Neural cell (in vitro differentiated cells): ENCODE measurements around the gene ZNF582. TPM values are rescaled to one million over a fixed set of nuclear protein-coding genes. Genes with fewer than 3 reads are reported as not detected.

ENCODE experiments used
- H2AFZ ChIP-seq: fragments of 200-600, 300-800 bp; sonication (generic), shearing (Covaris generic); 2 replicates; pipeline ENCODE4 v1.6.0; 2014; ENCODE audit warnings: low read depth, mild to moderate bottlenecking, antibody characterized with exemption, low read length, moderate library complexity
- H3F3A ChIP-seq: fragments of 200-600 bp; shearing (Covaris generic); 2 replicates; pipeline ENCODE4 v1.6.1; 2016; ENCODE audit warnings: mild to moderate bottlenecking, moderate library complexity, mixed read lengths, antibody characterized with exemption, low read length; ENCODE audit not compliant: insufficient read depth, poor library complexity, severe bottlenecking
- H3K27ac ChIP-seq: fragments of 200-600, 300-800 bp; sonication (generic), shearing (Covaris generic); 2 replicates; pipeline ENCODE4 v1.5.1; 2014; ENCODE audit warnings: mild to moderate bottlenecking, low read length, moderate library complexity
- H3K27me3 ChIP-seq: fragments of 300-800, 200-600 bp; sonication (generic), shearing (Covaris generic); 2 replicates; pipeline ENCODE4 v1.6.0; 2014; ENCODE audit warnings: mild to moderate bottlenecking, low read depth, low read length, moderate library complexity; ENCODE audit not compliant: insufficient read depth
- H3K36me3 ChIP-seq: fragments of 300-800, 200-600 bp; sonication (generic), shearing (Covaris generic); 2 replicates; pipeline ENCODE4 v1.5.1; 2014; ENCODE audit warnings: mild to moderate bottlenecking, antibody characterized with exemption, low read length, moderate library complexity; ENCODE audit not compliant: insufficient read depth
- H3K4me2 ChIP-seq: fragments of 300-800, 200-600 bp; sonication (generic), shearing (Covaris generic); 2 replicates; pipeline ENCODE4 v1.6.0; 2014; ENCODE audit warnings: mild to moderate bottlenecking, low read length
- H3K4me3 ChIP-seq: fragments of 300-800, 200-600 bp; sonication (generic), shearing (Covaris generic); 2 replicates; pipeline ENCODE4 v1.5.1; 2014; ENCODE audit warnings: mild to moderate bottlenecking, low read length, moderate library complexity
- H3K79me2 ChIP-seq: fragments of 200-600 bp; shearing (Covaris generic); replicated peaks from 2 replicates; pipeline ENCODE4 v1.6.0; 2014; ENCODE audit warnings: mild to moderate bottlenecking, low read length, moderate library complexity; ENCODE audit not compliant: insufficient read depth
- H3K9ac ChIP-seq: fragments of 300-800, 200-600 bp; sonication (generic), shearing (Covaris generic); 2 replicates; pipeline ENCODE4 v1.6.1; 2016; ENCODE audit warnings: mild to moderate bottlenecking, low read length, mixed read lengths
- H3K9me2 ChIP-seq: fragments of 200-600 bp; shearing (Covaris generic); 2 replicates; pipeline ENCODE4 v1.6.1; 2016; ENCODE audit warnings: mild to moderate bottlenecking, low read length, mixed read lengths; ENCODE audit not compliant: insufficient read depth
- H3K9me3 ChIP-seq: fragments of 200-600, 300-800 bp; sonication (generic), shearing (Covaris generic); 2 replicates; pipeline ENCODE4 v1.6.1; 2016; ENCODE audit warnings: mild to moderate bottlenecking, mixed run types, low read length, moderate library complexity, mixed read lengths
- H4K20me1 ChIP-seq: fragments of 200-600 bp; shearing (Covaris generic); 2 replicates; pipeline ENCODE4 v1.6.1; 2016; ENCODE audit warnings: mild to moderate bottlenecking, mixed run types; ENCODE audit not compliant: insufficient read depth
- CTCF ChIP-seq: fragments of 450-650 bp; IDR thresholded peaks from 2 replicates; pipeline ENCODE4 v1.5.1; 2014; ENCODE audit warnings: antibody characterized with exemption, mild to moderate bottlenecking, moderate library complexity; ENCODE audit not compliant: poor library complexity, severe bottlenecking
- EP300 ChIP-seq: fragments of 450-650 bp; conservative IDR thresholded peaks from 2 replicates; pipeline ENCODE4 v1.6.1; 2014; ENCODE audit warnings: antibody characterized with exemption, mild to moderate bottlenecking, moderate library complexity; ENCODE audit not compliant: poor library complexity, severe bottlenecking
- EZH2 ChIP-seq: fragments of 200-600, 300-800 bp; shearing (Covaris generic), sonication (generic); IDR thresholded peaks from 2 replicates; pipeline ENCODE4 v1.6.1; 2014; ENCODE audit warnings: antibody characterized with exemption, low read length, borderline replicate concordance, mild to moderate bottlenecking; ENCODE audit not compliant: insufficient read depth, poor library complexity, severe bottlenecking
- MXI1 ChIP-seq: fragments of 450-650 bp; conservative IDR thresholded peaks from 2 replicates; pipeline ENCODE4 v1.6.1; 2014; ENCODE audit warnings: antibody characterized with exemption, mild to moderate bottlenecking; ENCODE audit not compliant: poor library complexity, severe bottlenecking
- POLR2AphosphoS5 ChIP-seq: IDR thresholded peaks from 2 replicates; pipeline ENCODE4 v1.6.1; 2012
- RAD21 ChIP-seq: fragments of 450-650 bp; conservative IDR thresholded peaks from 2 replicates; pipeline ENCODE4 v1.6.1; 2014; ENCODE audit warnings: antibody characterized with exemption, mild to moderate bottlenecking, moderate library complexity
- REST ChIP-seq: IDR thresholded peaks from 2 replicates; pipeline ENCODE4 v1.6.1; 2012; ENCODE audit warnings: borderline replicate concordance
- TAF1 ChIP-seq: IDR thresholded peaks from 2 replicates; pipeline ENCODE4 v1.6.1; 2012; ENCODE audit warnings: low read depth
- polyA plus RNA-seq: library from polyadenylated mRNA; depleted of rRNA; stranded (reverse); fragments of >200 nt; gene quantifications from 2 replicates; pipeline ENCODE4 v1.2.3, GENCODE V29; 2014

Gene ZNF582
- polyA plus RNA-seq, 1 donor from 2014 or later = 14.6 TPM

DNA sequence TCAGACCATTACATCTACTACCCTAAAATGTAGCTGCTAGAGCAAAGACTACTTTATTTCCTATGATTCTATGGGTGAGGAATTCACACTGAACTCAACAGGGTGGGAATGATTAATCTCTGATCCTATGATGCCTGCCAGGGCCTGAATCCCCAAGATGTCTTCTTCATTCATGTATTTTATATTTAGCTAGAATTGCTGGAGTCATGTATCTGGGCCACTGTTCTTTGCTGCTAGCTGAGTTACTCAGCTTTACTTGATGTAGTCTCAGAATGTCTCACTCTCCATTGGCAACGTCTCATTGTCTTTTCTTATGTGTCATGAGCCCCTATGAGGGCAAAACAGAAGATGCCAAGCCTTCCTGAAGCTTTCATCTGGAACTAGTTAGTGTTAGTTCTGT, 21.1 kb downstream of the ZNF582 start:
- H3F3A ChIP-seq = peaks cover 4% of the 10 kb centered on the region
- H3K9me3 ChIP-seq = peaks cover 8% of the 10 kb centered on the region
- H4K20me1 ChIP-seq = no peaks in the 10 kb centered on the region
- no peak for TF ChIP-seq POLR2AphosphoS5
- H3K36me3 ChIP-seq = peaks cover 51% of the 10 kb centered on the region
- no peak overlapping the region for H3K4me3 ChIP-seq
- H3K27me3 ChIP-seq = no peaks in the 10 kb centered on the region
- H3K9me2 ChIP-seq = no peaks in the 10 kb centered on the region
- peaks cover 29% of the 10 kb centered on the region for H3K79me2 ChIP-seq
- H2AFZ ChIP-seq = no peak overlapping the region
- no peak overlapping the region for H3K27ac ChIP-seq
- H3K4me2 ChIP-seq = no peak overlapping the region
- H3K9ac ChIP-seq = no peak overlapping the region

DNA sequence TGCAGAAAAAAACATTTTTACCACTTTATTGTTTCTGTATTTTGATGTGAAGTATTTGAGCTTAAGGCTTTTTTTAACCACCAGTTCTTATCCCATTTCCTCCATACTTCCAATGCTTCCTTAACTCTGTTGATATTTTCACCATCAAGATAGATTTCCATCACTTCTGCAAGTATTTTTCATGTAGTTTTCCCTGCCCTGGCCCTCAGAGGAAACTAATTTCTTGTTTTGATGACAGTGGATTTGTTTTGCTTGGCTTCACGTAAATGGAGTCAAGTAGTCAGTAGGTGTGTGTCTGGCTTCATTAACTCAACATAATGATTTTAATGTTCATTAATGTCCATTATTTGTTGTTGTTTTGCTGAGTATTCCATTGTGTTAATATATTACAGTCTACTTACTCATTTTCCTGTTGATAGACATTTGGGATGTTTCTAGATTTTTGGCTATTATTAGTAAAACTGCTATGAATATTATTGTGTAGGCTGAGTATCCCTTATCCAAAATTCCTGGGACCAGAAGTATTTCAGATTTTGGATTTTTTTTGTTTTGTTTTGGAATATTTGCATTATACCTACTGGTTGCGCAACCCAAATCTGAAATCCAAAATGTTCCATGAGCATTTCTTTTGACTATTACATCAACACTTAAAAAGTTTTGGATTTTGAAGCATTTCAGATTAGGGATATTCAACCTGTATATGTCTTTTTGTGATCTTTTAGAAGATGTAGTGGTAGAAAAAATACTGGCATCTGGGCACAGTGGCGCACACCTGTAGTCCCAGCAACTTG, 23.3 kb downstream of the ZNF582 start:
- peaks cover 29% of the 10 kb centered on the region for H3K79me2 ChIP-seq
- no peaks in the 10 kb centered on the region for H4K20me1 ChIP-seq
- no peak overlapping the region for H3K27ac ChIP-seq
- no peaks in the 10 kb centered on the region for H3K27me3 ChIP-seq
- no peak overlapping the region for H2AFZ ChIP-seq
- H3K9me2 ChIP-seq = no peaks in the 10 kb centered on the region
- H3F3A ChIP-seq = peaks cover 4% of the 10 kb centered on the region
- peaks cover 29% of the 10 kb centered on the region for H3K36me3 ChIP-seq
- TF ChIP-seq CTCF (no peak), REST (no peak), EP300 (no peak), MXI1 (no peak), EZH2 (no peak), TAF1 (no peak), RAD21 (no peak)
- no peak overlapping the region for H3K4me2 ChIP-seq
- H3K4me3 ChIP-seq = peak overlapping the region; percentile 92
- H3K9me3 ChIP-seq = no peaks in the 10 kb centered on the region
- H3K9ac ChIP-seq = no peak overlapping the region
